ENCODE data around the gene PRKG1. TPM values are rescaled to one million over a fixed set of nuclear protein-coding genes. Genes with fewer than 3 reads are reported as not detected.

The PRKG1 gene
- total and polyA plus RNA-seq, 2 of the 8 experiments (the other 6 are each of a cell fraction or from before 2014, with no cell fraction given) = 4.2 to 15.2 TPM

DNA sequence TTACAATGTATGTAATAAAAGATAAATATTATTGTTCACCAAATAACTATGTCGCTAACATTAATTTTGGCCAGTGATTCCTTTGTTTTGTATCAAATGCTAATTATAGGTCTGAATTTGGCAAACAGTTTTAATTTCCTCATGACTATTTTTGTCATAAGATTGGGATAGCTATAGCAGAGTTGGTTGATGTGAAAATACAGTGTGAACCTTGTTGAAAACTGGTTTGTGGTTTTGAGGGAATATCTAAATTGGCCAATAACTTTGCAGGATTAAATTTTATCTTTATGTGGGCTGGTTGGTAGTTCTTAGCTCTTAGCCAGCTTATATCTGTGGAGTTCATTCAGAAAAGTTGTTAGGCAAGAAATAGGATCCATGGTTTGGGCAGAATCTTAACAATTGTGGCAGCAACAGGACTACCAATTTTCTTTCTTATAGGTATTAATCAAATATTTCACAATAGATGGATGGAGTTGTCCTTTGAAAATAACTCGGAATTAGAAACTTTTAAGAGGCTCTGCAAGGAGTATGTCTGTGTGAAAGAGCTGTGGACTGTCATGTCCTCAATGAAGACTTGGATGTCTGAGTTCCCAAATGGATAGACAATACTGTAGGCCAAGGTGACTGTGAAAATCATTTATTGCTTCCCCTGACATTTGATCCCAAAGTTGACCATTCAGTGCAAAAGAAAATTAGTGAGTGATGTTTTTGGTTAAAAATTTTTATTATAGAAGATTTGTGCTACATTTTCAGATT lies 73.5 kb downstream of the PRKG1 start (continued):
- TF ChIP-seq, protein P1, sequence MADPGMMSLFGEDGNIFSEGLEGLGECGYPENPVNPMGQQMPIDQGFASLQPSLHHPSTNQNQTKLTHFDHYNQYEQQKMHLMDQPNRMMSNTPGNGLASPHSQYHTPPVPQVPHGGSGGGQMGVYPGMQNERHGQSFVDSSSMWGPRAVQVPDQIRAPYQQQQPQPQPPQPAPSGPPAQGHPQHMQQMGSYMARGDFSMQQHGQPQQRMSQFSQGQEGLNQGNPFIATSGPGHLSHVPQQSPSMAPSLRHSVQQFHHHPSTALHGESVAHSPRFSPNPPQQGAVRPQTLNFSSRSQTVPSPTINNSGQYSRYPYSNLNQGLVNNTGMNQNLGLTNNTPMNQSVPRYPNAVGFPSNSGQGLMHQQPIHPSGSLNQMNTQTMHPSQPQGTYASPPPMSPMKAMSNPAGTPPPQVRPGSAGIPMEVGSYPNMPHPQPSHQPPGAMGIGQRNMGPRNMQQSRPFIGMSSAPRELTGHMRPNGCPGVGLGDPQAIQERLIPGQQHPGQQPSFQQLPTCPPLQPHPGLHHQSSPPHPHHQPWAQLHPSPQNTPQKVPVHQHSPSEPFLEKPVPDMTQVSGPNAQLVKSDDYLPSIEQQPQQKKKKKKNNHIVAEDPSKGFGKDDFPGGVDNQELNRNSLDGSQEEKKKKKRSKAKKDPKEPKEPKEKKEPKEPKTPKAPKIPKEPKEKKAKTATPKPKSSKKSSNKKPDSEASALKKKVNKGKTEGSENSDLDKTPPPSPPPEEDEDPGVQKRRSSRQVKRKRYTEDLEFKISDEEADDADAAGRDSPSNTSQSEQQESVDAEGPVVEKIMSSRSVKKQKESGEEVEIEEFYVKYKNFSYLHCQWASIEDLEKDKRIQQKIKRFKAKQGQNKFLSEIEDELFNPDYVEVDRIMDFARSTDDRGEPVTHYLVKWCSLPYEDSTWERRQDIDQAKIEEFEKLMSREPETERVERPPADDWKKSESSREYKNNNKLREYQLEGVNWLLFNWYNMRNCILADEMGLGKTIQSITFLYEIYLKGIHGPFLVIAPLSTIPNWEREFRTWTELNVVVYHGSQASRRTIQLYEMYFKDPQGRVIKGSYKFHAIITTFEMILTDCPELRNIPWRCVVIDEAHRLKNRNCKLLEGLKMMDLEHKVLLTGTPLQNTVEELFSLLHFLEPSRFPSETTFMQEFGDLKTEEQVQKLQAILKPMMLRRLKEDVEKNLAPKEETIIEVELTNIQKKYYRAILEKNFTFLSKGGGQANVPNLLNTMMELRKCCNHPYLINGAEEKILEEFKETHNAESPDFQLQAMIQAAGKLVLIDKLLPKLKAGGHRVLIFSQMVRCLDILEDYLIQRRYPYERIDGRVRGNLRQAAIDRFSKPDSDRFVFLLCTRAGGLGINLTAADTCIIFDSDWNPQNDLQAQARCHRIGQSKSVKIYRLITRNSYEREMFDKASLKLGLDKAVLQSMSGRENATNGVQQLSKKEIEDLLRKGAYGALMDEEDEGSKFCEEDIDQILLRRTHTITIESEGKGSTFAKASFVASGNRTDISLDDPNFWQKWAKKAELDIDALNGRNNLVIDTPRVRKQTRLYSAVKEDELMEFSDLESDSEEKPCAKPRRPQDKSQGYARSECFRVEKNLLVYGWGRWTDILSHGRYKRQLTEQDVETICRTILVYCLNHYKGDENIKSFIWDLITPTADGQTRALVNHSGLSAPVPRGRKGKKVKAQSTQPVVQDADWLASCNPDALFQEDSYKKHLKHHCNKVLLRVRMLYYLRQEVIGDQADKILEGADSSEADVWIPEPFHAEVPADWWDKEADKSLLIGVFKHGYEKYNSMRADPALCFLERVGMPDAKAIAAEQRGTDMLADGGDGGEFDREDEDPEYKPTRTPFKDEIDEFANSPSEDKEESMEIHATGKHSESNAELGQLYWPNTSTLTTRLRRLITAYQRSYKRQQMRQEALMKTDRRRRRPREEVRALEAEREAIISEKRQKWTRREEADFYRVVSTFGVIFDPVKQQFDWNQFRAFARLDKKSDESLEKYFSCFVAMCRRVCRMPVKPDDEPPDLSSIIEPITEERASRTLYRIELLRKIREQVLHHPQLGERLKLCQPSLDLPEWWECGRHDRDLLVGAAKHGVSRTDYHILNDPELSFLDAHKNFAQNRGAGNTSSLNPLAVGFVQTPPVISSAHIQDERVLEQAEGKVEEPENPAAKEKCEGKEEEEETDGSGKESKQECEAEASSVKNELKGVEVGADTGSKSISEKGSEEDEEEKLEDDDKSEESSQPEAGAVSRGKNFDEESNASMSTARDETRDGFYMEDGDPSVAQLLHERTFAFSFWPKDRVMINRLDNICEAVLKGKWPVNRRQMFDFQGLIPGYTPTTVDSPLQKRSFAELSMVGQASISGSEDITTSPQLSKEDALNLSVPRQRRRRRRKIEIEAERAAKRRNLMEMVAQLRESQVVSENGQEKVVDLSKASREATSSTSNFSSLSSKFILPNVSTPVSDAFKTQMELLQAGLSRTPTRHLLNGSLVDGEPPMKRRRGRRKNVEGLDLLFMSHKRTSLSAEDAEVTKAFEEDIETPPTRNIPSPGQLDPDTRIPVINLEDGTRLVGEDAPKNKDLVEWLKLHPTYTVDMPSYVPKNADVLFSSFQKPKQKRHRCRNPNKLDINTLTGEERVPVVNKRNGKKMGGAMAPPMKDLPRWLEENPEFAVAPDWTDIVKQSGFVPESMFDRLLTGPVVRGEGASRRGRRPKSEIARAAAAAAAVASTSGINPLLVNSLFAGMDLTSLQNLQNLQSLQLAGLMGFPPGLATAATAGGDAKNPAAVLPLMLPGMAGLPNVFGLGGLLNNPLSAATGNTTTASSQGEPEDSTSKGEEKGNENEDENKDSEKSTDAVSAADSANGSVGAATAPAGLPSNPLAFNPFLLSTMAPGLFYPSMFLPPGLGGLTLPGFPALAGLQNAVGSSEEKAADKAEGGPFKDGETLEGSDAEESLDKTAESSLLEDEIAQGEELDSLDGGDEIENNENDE (IDR thresholded peaks at IDR 0.05; ENCODE audit: insufficient replicate concordance, low read length) = no peak
- TF ChIP-seq TAF1 (IDR thresholded peaks at IDR 0.05; ENCODE audit: low read depth, low read length) (no peak), CBX8 (IDR thresholded peaks at IDR 0.05; ENCODE audit: borderline replicate concordance, low read depth, low read length) (no peak), JUND (IDR thresholded peaks at IDR 0.05; ENCODE audit: low read length) (no peak), HDAC2 (IDR thresholded peaks at IDR 0.05; ENCODE audit: borderline replicate concordance in 1 of 2, low read depth in 2 of 2, low read length in 2 of 2) (no peak), SAP30 (IDR thresholded peaks at IDR 0.05; ENCODE audit: insufficient read depth, insufficient replicate concordance, low read length) (no peak), SIX5 (IDR thresholded peaks at IDR 0.05; ENCODE audit: low read depth, low read length) (no peak), BRCA1 (IDR thresholded peaks at IDR 0.05; ENCODE audit: low read depth, low read length) (no peak), NRF1 (IDR thresholded peaks at IDR 0.05; ENCODE audit: low read depth, low read length) (no peak), SP2 (IDR thresholded peaks at IDR 0.05; ENCODE audit: low read length) (no peak), SRF (IDR thresholded peaks at IDR 0.05; ENCODE audit: low read depth, low read length) (no peak)

Data from H1 (cell line).